ENCODE measurements around the gene GRAMD4.
A peak's percentile ranks its signal among the peaks of the same experiment; 100 is the strongest.

Gene GRAMD4

GRCh38 chr22:46583571-46583970 lies 36.6 kb upstream of the GRAMD4 start:
- no peak for DNase-seq (ENCODE audit: low spot score)

GRCh38 chr22:46584081-46584921 lies 35.9 kb upstream of the GRAMD4 start:
- DNase-seq (ENCODE audit: low spot score), result no peak

GRCh38 chr22:46585340-46586122 lies 34.7 kb upstream of the GRAMD4 start:
- no peak for DNase-seq (ENCODE audit: low spot score)

GRCh38 chr22:46586123-46586519 lies 34.1 kb upstream of the GRAMD4 start:
- no peak for DNase-seq (ENCODE audit: low spot score)

GRCh38 chr22:46586531-46587011 lies 33.6 kb upstream of the GRAMD4 start:
- no peak for DNase-seq (ENCODE audit: low spot score)

- no peak for DNase-seq (ENCODE audit: low spot score)
Observed at GRCh38 chr22:46587061-46587460, 33.1 kb upstream of the GRAMD4 start.

- DNase-seq (ENCODE audit: low spot score), result no peak
Observed at GRCh38 chr22:46587492-46588278, 32.5 kb upstream of the GRAMD4 start.

- DNase-seq (ENCODE audit: low spot score), result no peak
Observed at GRCh38 chr22:46588279-46589140, 31.7 kb upstream of the GRAMD4 start.

- DNase-seq (ENCODE audit: low spot score), result no peak
Observed at GRCh38 chr22:46589141-46589748, 30.9 kb upstream of the GRAMD4 start.

GRCh38 chr22:46589871-46590271 lies 30.3 kb upstream of the GRAMD4 start:
- no peak for DNase-seq (ENCODE audit: low spot score)

- no peak for DNase-seq (ENCODE audit: low spot score)
Observed at GRCh38 chr22:46590334-46590733, 29.9 kb upstream of the GRAMD4 start.

GRCh38 chr22:46591930-46592329 lies 28.3 kb upstream of the GRAMD4 start:
- no peak for DNase-seq (ENCODE audit: low spot score)

GRCh38 chr22:46592390-46592872 lies 27.8 kb upstream of the GRAMD4 start:
- peak; percentile 73 for DNase-seq (ENCODE audit: low spot score)

- peak; percentile 50 for DNase-seq (ENCODE audit: low spot score)
Observed at GRCh38 chr22:46593211-46593681, 26.9 kb upstream of the GRAMD4 start.

- no peak for DNase-seq (ENCODE audit: low spot score)
Observed at GRCh38 chr22:46593996-46594946, 25.9 kb upstream of the GRAMD4 start.

GRCh38 chr22:46594947-46595298 lies 25.3 kb upstream of the GRAMD4 start:
- no peak for DNase-seq (ENCODE audit: low spot score)

- DNase-seq (ENCODE audit: low spot score), result no peak
Observed at GRCh38 chr22:46595545-46595944, 24.6 kb upstream of the GRAMD4 start.

- no peak for DNase-seq (ENCODE audit: low spot score)
Observed at GRCh38 chr22:46596032-46596441, 24.1 kb upstream of the GRAMD4 start.

- no peak for DNase-seq (ENCODE audit: low spot score)
Observed at GRCh38 chr22:46596819-46597218, 23.4 kb upstream of the GRAMD4 start.

Data from pons (tissue), 1 donor.